K562 (cell line): ENCODE measurements around the gene GPR15. TPM values are rescaled to one million over a fixed set of nuclear protein-coding genes. Genes with fewer than 3 reads are reported as not detected.

ENCODE experiments used
- ATAC-seq: fragments of 200-7000 bp; cut with Tn5 transposase; 3 replicates; pipeline ENCODE4 v1.9.1; 2020; ENCODE audit warnings: moderate library complexity
- BruUV-seq: library from RNA; stranded (reverse); fragments of 400-500 nt; replicated peaks from 2 replicates; lab custom pipeline; 2021; lab: Mats Ljungman, UMichigan
- CTCF ChIA-PET: fragments of 300-600 bp; formaldehyde crosslinking; extraction: SDS; loops from one replicate; lab custom pipeline; 2021; ENCODE audit warnings: low intra/inter-chr PET ratio; lab: Yijun Ruan, JAX
- POLR2A ChIA-PET: fragments of 300-600, 350-650 bp; sonication (Branson Sonifier 250); formaldehyde crosslinking; extraction: SDS; loops from one replicate; lab custom pipeline; 2021; ENCODE audit warnings: antibody characterized with exemption, inconsistent platforms; lab: Yijun Ruan, JAX
- DNase-seq, 4 experiments: peaks; one replicate each; pipeline versions ENCODE4 v3.0.0 to v3.0.0-alpha.2; 2011 to 2018; ENCODE audit warnings: low spot score in 3 of 4, mixed read lengths in 3 of 4; ENCODE audit errors: extremely low read depth in 1 of 4
- FAIRE-seq: peaks from 2 replicates; lab custom pipeline; 2011; peaks lifted over from hg19 to GRCh38; lab: Jason Lieb, UNC
- H2AFZ ChIP-seq: 2 replicates; pipeline ENCODE4 v1.6.0; 2011; ENCODE audit warnings: low read depth, low read length, control low read depth, inconsistent platforms
- H3K27ac ChIP-seq: fragments of 200-600 bp; 3 replicates; pipeline ENCODE4 v1.8.0; 2011; ENCODE audit warnings: low read depth, mild to moderate bottlenecking, control low read depth, inconsistent platforms, low read length, moderate library complexity, mixed read lengths; ENCODE audit errors: extremely low read depth
- H3K27me3 ChIP-seq, 2 experiments: fragments of 300-600 bp in 1 of 2; 2 replicates in 1 of 2; 3 replicates in 1 of 2; pipeline versions ENCODE4 v1.6.0 to v1.8.0; 2011; ENCODE audit warnings: inconsistent platforms in 2 of 2, low read length in 2 of 2, mild to moderate bottlenecking in 1 of 2, mixed read lengths in 1 of 2, moderate library complexity in 1 of 2; ENCODE audit not compliant: control insufficient read depth in 2 of 2, insufficient read depth in 2 of 2
- H3K36me3 ChIP-seq: fragments of 300-600 bp; 3 replicates; pipeline ENCODE4 v1.8.0; 2011; ENCODE audit warnings: mild to moderate bottlenecking, low read length, inconsistent platforms; ENCODE audit not compliant: control insufficient read depth, insufficient read depth
- H3K4me1 ChIP-seq, 2 experiments: fragments of 200-600 bp in 1 of 2; replicated peaks in 1 of 2; 2 replicates in 1 of 2; 3 replicates in 1 of 2; pipeline versions ENCODE4 v1.5.1 to v1.8.0; 2011; ENCODE audit warnings: inconsistent platforms in 2 of 2, low read length in 2 of 2, mild to moderate bottlenecking in 1 of 2, mixed read lengths in 1 of 2, moderate library complexity in 1 of 2; ENCODE audit not compliant: control insufficient read depth in 2 of 2, insufficient read depth in 2 of 2
- H3K4me2 ChIP-seq: 2 replicates; pipeline ENCODE4 v1.6.1; 2011; ENCODE audit warnings: low read length, control low read depth, inconsistent platforms, mixed read lengths; ENCODE audit not compliant: insufficient read depth
- H3K4me3 ChIP-seq: fragments of 200-600 bp; sonication (generic), shearing (Covaris generic); 2 replicates; pipeline ENCODE4 v1.5.1; 2016; ENCODE audit warnings: control low read depth, inconsistent platforms
- H3K79me2 ChIP-seq: fragments of 200-600 bp; 3 replicates; pipeline ENCODE4 v1.8.0; 2011; ENCODE audit warnings: low read length, inconsistent platforms; ENCODE audit not compliant: control insufficient read depth, insufficient read depth
- H3K9ac ChIP-seq, 2 experiments: 2 replicates each; pipeline versions ENCODE4 v1.6.0 to v1.6.1; 2011; ENCODE audit warnings: low read depth in 2 of 2, low read length in 2 of 2, control low read depth in 1 of 2, inconsistent platforms in 1 of 2, mild to moderate bottlenecking in 1 of 2, mixed read lengths in 1 of 2; ENCODE audit not compliant: insufficient read depth in 1 of 2
- H3K9me1 ChIP-seq: one replicate; pipeline ENCODE4 v1.6.0; 2011; ENCODE audit warnings: inconsistent platforms, mild to moderate bottlenecking, low read length, moderate library complexity; ENCODE audit not compliant: control insufficient read depth, insufficient read depth
- H3K9me3 ChIP-seq: replicated peaks from 2 replicates; pipeline ENCODE4 v1.5.1; 2011; ENCODE audit warnings: low read depth, low read length, inconsistent platforms; ENCODE audit not compliant: control insufficient read depth, insufficient read depth
- H4K20me1 ChIP-seq: replicated peaks from 2 replicates; pipeline ENCODE4 v1.6.1; 2011; ENCODE audit warnings: low read length, inconsistent platforms, mixed read lengths; ENCODE audit not compliant: control insufficient read depth, insufficient read depth
- FOXP4 ChIP-seq: sonication (generic); formaldehyde crosslinking; IDR thresholded peaks from 2 replicates; pipeline ENCODE4 v1.8.0; 2022; ENCODE audit warnings: mild to moderate bottlenecking, missing genetic modification reagents, borderline replicate concordance
- JUND ChIP-seq, 2 experiments: IDR thresholded peaks; 2 replicates in 1 of 2; 3 replicates in 1 of 2; pipeline ENCODE4 v1.6.1; 2011; ENCODE audit warnings: borderline replicate concordance in 2 of 2, low read depth in 2 of 2, low read length in 2 of 2, improper control_type of control experiment in 1 of 2, missing biosample characterization in 1 of 2, missing genetic modification characterization in 1 of 2, missing genetic modification reagents in 1 of 2
- TEAD4 ChIP-seq, 2 experiments: sonication (generic) in 1 of 2; formaldehyde crosslinking in 1 of 2; IDR thresholded peaks; 2 replicates each; pipeline versions ENCODE4 v1.6.1 to v1.8.0; 2012 to 2022; ENCODE audit warnings: borderline replicate concordance in 1 of 2, inconsistent platforms in 1 of 2, low read length in 1 of 2, mild to moderate bottlenecking in 1 of 2, missing genetic modification reagents in 1 of 2
- ZC3H4 ChIP-seq: sonication (generic); formaldehyde crosslinking; IDR thresholded peaks from 2 replicates; pipeline ENCODE4 v1.9.0; 2021; ENCODE audit warnings: missing genetic modification reagents, borderline replicate concordance
- WGBS: fragments of 100-300 bp; shearing (Covaris generic); methylation state at CpG from one replicate; pipeline ENCODE4 v1.1.6; 2016; ENCODE audit warnings: low coverage, mixed read lengths; ENCODE audit not compliant: insufficient coverage; ENCODE audit errors: missing lambda C conversion rate; 5-methylcytosine and 5-hydroxymethylcytosine counted together
- in situ Hi-C: fragments of 300-500 bp; cut with MboI; formaldehyde crosslinking; loops from 4 replicates; pipeline ENCODE4 v1.15.0; 2018; ENCODE audit warnings: inconsistent platforms, mixed read lengths
- intact Hi-C: fragments of 100-400 bp; cut with micrococcal nuclease; formaldehyde crosslinking; loops from 2 replicates; pipeline ENCODE4 v1.14.2; 2022
- polyA plus RNA-seq, 8 experiments: library from polyadenylated mRNA; depleted of rRNA in 4 of 8; stranded (reverse) in 5 of 8; unstranded in 3 of 8; fragments of >200 nt; fragmentation: Nextera tagmentation in 2 of 8; fragmentation: Illumina TruSeq in 1 of 8; extraction: Ambion mirVana in 2 of 8; extraction: Trizol in 1 of 8; gene quantifications; 2 replicates each; pipeline versions ENCODE4 v1.2.1 to v1.2.3, GENCODE V29; 2011 to 2014; ENCODE audit warnings: inconsistent platforms in 1 of 8, missing spikeins in 1 of 8
- total RNA-seq, 7 experiments: library from RNA; depleted of rRNA in 6 of 7; stranded (reverse); fragments of >200 nt in 6 of 7; fragmentation: Illumina TruSeq in 2 of 7; extraction: Trizol in 2 of 7; gene quantifications; 2 replicates each; pipeline versions ENCODE4 v1.2.1 to v1.2.3, GENCODE V29; 2011 to 2021; ENCODE audit warnings: low replicate concordance in 1 of 7
- TF ChIP-seq, protein P1 (sequence below): fragments of 250-450 bp; sonication (Bioruptor Pico); IDR thresholded peaks from 2 replicates; pipeline ENCODE4 v1.5.0; 2022; ENCODE audit warnings: mild to moderate bottlenecking
- TF ChIP-seq, protein P2 (sequence below): IDR thresholded peaks from 3 replicates; pipeline ENCODE4 v1.6.1; 2011; ENCODE audit warnings: borderline replicate concordance, mild to moderate bottlenecking, moderate library complexity; ENCODE audit not compliant: insufficient read length; ENCODE audit errors: extremely low read depth

GPR15 gene
- total and polyA plus RNA-seq, 9 of the 15 experiments (the other 6 are each of a cell fraction or from before 2014, with no cell fraction given) = 0.13 TPM; not detected in 8

DNA sequence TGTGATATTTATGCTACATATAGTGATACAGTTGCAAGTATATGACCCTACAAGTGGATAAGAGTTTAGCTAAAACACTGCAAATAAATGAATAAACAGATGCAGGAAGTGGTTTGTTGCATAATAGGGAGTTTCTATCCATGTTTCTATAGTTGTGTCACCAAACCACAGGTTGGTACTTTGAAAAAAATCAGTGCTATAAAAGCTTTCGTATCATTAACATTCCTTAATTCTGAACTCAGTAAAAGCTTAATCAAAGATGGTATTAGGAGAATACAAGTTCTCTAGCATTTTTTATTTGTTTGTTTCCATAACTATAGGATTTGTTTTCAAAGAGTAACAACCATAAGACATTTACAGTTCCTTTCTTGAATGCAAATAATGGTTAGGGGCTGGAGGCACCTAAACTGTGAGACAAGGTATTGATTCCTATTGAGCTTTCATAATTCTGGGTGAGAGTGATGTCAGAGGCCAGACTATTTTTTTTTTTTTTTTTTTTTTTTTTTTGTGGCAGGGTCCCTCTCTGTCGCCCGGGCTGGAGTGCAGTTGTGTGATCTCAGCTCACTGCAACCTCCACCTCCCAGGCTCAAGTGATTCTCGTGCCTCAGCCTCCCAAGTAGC lies 32.0 kb downstream of the GPR15 start (continued):
- TF ChIP-seq, protein P1, sequence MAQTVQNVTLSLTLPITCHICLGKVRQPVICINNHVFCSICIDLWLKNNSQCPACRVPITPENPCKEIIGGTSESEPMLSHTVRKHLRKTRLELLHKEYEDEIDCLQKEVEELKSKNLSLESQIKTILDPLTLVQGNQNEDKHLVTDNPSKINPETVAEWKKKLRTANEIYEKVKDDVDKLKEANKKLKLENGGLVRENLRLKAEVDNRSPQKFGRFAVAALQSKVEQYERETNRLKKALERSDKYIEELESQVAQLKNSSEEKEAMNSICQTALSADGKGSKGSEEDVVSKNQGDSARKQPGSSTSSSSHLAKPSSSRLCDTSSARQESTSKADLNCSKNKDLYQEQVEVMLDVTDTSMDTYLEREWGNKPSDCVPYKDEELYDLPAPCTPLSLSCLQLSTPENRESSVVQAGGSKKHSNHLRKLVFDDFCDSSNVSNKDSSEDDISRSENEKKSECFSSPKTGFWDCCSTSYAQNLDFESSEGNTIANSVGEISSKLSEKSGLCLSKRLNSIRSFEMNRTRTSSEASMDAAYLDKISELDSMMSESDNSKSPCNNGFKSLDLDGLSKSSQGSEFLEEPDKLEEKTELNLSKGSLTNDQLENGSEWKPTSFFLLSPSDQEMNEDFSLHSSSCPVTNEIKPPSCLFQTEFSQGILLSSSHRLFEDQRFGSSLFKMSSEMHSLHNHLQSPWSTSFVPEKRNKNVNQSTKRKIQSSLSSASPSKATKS (CRISPR knock-in tag) = no peak

- ATAC-seq (no peak), FAIRE-seq (no peak), DNase-seq (no peak)
- Histone ChIP-seq H3K36me3 (no peaks in the 10 kb centered on the region), H3K4me3 (no peak overlapping the region), H3K9ac (no peak overlapping the region), H3K9me1 (no peaks in the 10 kb centered on the region), H4K20me1 (no peaks in the 10 kb centered on the region), H3K9me3 (no peaks in the 10 kb centered on the region), H3K27ac (no peak overlapping the region), H3K27me3 (no peaks in the 10 kb centered on the region), H3K79me2 (no peaks in the 10 kb centered on the region), H2AFZ (no peak overlapping the region), H3K4me1 (no peaks in the 10 kb centered on the region; a peak in 2 of 5 replicates), H3K4me2 (no peak overlapping the region)
- no TSS peak for BruUV-seq
- CTCF ChIA-PET = no interaction called here
- intact Hi-C loops = no loop called here
- 37% methylated on average over 5 of the region's 7 CpGs for WGBS
- POLR2A ChIA-PET = no interaction called here
- no peak for TF ChIP-seq FOXP4 (CRISPR knock-in tag)
- no peak for TF ChIP-seq TEAD4 (IDR thresholded peaks at IDR 0.05; ENCODE audit: low read length)
- TF ChIP-seq TEAD4 (CRISPR knock-in tag; IDR thresholded peaks at IDR 0.05; ENCODE audit: borderline replicate concordance) = no peak
- TF ChIP-seq ZC3H4 (CRISPR knock-in tag) = no peak
- TF ChIP-seq, protein P2, sequence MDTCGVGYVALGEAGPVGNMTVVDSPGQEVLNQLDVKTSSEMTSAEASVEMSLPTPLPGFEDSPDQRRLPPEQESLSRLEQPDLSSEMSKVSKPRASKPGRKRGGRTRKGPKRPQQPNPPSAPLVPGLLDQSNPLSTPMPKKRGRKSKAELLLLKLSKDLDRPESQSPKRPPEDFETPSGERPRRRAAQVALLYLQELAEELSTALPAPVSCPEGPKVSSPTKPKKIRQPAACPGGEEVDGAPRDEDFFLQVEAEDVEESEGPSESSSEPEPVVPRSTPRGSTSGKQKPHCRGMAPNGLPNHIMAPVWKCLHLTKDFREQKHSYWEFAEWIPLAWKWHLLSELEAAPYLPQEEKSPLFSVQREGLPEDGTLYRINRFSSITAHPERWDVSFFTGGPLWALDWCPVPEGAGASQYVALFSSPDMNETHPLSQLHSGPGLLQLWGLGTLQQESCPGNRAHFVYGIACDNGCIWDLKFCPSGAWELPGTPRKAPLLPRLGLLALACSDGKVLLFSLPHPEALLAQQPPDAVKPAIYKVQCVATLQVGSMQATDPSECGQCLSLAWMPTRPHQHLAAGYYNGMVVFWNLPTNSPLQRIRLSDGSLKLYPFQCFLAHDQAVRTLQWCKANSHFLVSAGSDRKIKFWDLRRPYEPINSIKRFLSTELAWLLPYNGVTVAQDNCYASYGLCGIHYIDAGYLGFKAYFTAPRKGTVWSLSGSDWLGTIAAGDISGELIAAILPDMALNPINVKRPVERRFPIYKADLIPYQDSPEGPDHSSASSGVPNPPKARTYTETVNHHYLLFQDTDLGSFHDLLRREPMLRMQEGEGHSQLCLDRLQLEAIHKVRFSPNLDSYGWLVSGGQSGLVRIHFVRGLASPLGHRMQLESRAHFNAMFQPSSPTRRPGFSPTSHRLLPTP = no peak
- TF ChIP-seq JUND (IDR thresholded peaks at IDR 0.05; ENCODE audit: borderline replicate concordance, low read depth, low read length) = no peak
- no peak for TF ChIP-seq JUND (tag; IDR thresholded peaks at IDR 0.05; ENCODE audit: borderline replicate concordance, low read depth, low read length)
- in situ Hi-C loops = no loop called here
Observed at GRCh38 chr3:98564282-98565005, 32.7 kb downstream of the GPR15 start.
